PC-3 (cell line): ENCODE measurements around the gene TOPORS. TPM values are rescaled to one million over a fixed set of nuclear protein-coding genes. Genes with fewer than 3 reads are reported as not detected.
A peak's percentile ranks its signal among the peaks of the same experiment; 100 is the strongest.

ENCODE experiments used
- ATAC-seq: fragments of 200-7000 bp; cut with Tn5 transposase; 2 replicates; pipeline ENCODE4 v1.9.1; 2020; ENCODE audit warnings: mild to moderate bottlenecking, moderate library complexity
- BruUV-seq: library from RNA; stranded (reverse); fragments of 400-500 nt; replicated peaks from 2 replicates; lab custom pipeline; 2021; lab: Mats Ljungman, UMichigan
- CTCF ChIA-PET: fragments of 300-600 bp; sonication (Branson Sonifier 250); formaldehyde crosslinking; loops from one replicate; lab custom pipeline; 2022; ENCODE audit warnings: antibody characterized with exemption; lab: Charles Lee
- POLR2A ChIA-PET: fragments of 300-600 bp; sonication (Branson Sonifier 250); formaldehyde crosslinking; loops from one replicate; lab custom pipeline; 2022; ENCODE audit warnings: antibody characterized with exemption; ENCODE audit not compliant: unreplicated experiment; lab: Charles Lee
- DNase-seq: peaks from one replicate; pipeline ENCODE4 v3.0.0-alpha.2; 2015
- H2AFZ ChIP-seq: fragments of 300-600 bp; sonication (generic); 2 replicates; pipeline ENCODE4 v1.6.0; 2016; ENCODE audit warnings: antibody characterized with exemption, low read length
- H3F3A ChIP-seq: fragments of 300-600 bp; sonication (generic); one replicate; pipeline ENCODE4 v1.6.0; 2017; ENCODE audit warnings: antibody characterized with exemption, low read length, control low read depth, mild to moderate bottlenecking; ENCODE audit not compliant: unreplicated experiment
- H3K27ac ChIP-seq: fragments of 300-600 bp; sonication (generic); 2 replicates; pipeline ENCODE4 v1.5.1; 2016; ENCODE audit warnings: mild to moderate bottlenecking, low read length
- H3K27me3 ChIP-seq: fragments of 300-600 bp; sonication (generic); 2 replicates; pipeline ENCODE4 v1.6.1; 2016; ENCODE audit warnings: low read length, mixed read lengths
- H3K36me3 ChIP-seq: fragments of 300-600 bp; sonication (generic); 2 replicates; pipeline ENCODE4 v1.6.1; 2016; ENCODE audit warnings: low read depth, mixed run types, low read length, mixed read lengths
- H3K4me1 ChIP-seq: fragments of 300-600 bp; sonication (generic); 2 replicates; pipeline ENCODE4 v1.5.1; 2016; ENCODE audit warnings: low read length; ENCODE audit not compliant: insufficient read depth
- H3K4me2 ChIP-seq: fragments of 300-600 bp; sonication (generic); 2 replicates; pipeline ENCODE4 v1.6.0; 2016; ENCODE audit warnings: low read length
- H3K4me3 ChIP-seq: fragments of 300-600 bp; sonication (generic); 2 replicates; pipeline ENCODE4 v1.5.1; 2016; ENCODE audit warnings: mild to moderate bottlenecking, low read length, mixed read lengths
- H3K79me2 ChIP-seq: fragments of 300-600 bp; sonication (generic); 2 replicates; pipeline ENCODE4 v1.6.1; 2017; ENCODE audit warnings: low read length, mixed read lengths
- H3K9ac ChIP-seq: fragments of 300-600 bp; sonication (generic); 2 replicates; pipeline ENCODE4 v1.6.0; 2016; ENCODE audit warnings: mild to moderate bottlenecking, low read length
- H3K9me2 ChIP-seq: fragments of 300-600 bp; sonication (generic); replicated peaks from 2 replicates; pipeline ENCODE4 v1.6.1; 2016; ENCODE audit warnings: mixed run types, low read length, mixed read lengths
- H3K9me3 ChIP-seq: fragments of 300-600 bp; sonication (generic); 2 replicates; pipeline ENCODE4 v1.6.1; 2016; ENCODE audit warnings: low read length, mixed read lengths
- H4K20me1 ChIP-seq: fragments of 300-600 bp; sonication (generic); 2 replicates; pipeline ENCODE4 v1.6.1; 2016; ENCODE audit warnings: low read length, mixed read lengths
- EZH2 ChIP-seq: fragments of 300-600 bp; sonication (generic); IDR thresholded peaks from one replicate; pipeline ENCODE4 v1.6.1; 2017; ENCODE audit warnings: antibody characterized with exemption, mild to moderate bottlenecking, low read length; ENCODE audit not compliant: unreplicated experiment
- EZH2phosphoT487 ChIP-seq: fragments of 300-600 bp; sonication (generic); IDR thresholded peaks from 2 replicates; pipeline ENCODE4 v1.6.1; 2018; ENCODE audit warnings: mild to moderate bottlenecking, antibody characterized with exemption, low read length, borderline replicate concordance
- intact Hi-C: fragments of 100-400 bp; cut with micrococcal nuclease; formaldehyde crosslinking; loops from 2 replicates; pipeline ENCODE4 v1.9.0; 2023
- total RNA-seq: library from RNA; depleted of rRNA; stranded (reverse); fragments of >200 nt; gene quantifications from 2 replicates; pipeline ENCODE4 v1.2.3, GENCODE V29; 2014
- TF ChIP-seq, protein P1 (sequence below): fragments of 300-600 bp; sonication (generic); conservative IDR thresholded peaks from 2 replicates; pipeline ENCODE4 v1.5.1; 2017; ENCODE audit warnings: antibody characterized with exemption, low read depth, mild to moderate bottlenecking, low read length

The TOPORS gene
- total RNA-seq, 1 experiment from 2014 or later = 11.4 TPM

DNA sequence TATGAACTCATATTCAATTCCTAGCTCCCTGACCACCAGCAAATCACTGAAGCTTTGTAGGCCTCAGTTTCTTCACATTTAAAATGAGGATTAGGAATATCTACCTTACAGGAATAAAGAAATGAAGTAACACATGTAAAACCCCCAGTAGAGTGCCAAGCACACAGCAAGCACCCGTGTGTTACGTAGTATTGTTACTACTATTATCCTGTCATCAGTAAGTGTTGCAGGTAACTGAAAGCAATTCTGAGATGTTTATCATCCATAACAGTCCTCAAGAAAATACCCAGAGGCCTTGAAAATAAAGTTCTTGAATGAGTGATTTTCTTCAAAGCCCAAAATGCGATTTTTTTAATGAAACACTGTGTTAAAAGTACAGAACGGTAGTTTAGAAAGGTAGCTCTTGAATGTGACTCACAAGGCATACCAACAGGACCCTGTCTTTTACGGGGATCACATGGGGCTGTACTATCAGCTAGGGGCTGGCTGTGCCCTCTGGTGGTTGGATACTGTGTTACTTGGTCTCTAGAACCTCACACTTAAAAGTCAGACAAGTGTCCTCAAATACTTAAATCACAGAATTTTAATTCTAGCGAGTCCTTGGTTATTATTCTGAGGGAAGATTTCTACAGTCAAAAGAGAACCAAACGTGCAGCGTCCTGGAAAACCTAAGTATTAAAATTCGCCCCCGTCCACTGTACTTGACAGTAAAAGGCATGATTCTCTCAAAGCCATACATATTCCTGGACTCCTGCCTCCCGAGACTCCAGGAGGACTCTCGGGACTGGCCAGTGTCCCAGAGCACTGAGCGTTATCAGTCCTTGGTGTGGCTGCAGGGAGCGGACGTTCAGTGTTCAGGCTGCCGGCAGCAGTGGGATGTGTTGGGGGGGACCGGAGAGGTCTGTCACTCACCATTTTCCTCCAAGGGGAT lies 19.8 kb upstream of the TOPORS start:
- H4K20me1 ChIP-seq = peaks cover 10% of the 10 kb centered on the region; the same call in 1 of the 2 replicates
- H3F3A ChIP-seq = peaks cover 3% of the 10 kb centered on the region
- H3K4me3 ChIP-seq = peak overlapping the region; percentile 97
- H3K79me2 ChIP-seq = peaks cover 35% of the 10 kb centered on the region
- peak overlapping the region; percentile 87 for H3K4me2 ChIP-seq
- no peaks in the 10 kb centered on the region for H3K27me3 ChIP-seq
- TF ChIP-seq EZH2 = no peak
- TF ChIP-seq, protein P1, sequence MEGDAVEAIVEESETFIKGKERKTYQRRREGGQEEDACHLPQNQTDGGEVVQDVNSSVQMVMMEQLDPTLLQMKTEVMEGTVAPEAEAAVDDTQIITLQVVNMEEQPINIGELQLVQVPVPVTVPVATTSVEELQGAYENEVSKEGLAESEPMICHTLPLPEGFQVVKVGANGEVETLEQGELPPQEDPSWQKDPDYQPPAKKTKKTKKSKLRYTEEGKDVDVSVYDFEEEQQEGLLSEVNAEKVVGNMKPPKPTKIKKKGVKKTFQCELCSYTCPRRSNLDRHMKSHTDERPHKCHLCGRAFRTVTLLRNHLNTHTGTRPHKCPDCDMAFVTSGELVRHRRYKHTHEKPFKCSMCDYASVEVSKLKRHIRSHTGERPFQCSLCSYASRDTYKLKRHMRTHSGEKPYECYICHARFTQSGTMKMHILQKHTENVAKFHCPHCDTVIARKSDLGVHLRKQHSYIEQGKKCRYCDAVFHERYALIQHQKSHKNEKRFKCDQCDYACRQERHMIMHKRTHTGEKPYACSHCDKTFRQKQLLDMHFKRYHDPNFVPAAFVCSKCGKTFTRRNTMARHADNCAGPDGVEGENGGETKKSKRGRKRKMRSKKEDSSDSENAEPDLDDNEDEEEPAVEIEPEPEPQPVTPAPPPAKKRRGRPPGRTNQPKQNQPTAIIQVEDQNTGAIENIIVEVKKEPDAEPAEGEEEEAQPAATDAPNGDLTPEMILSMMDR = peak; percentile 77
- peak; percentile 92 for ATAC-seq
- POLR2A ChIA-PET = interaction anchor here (0.6 kb wide), 1 partner anchor 126 kb away, joined by 3 read pairs; no protein-coding TSS in a partner anchor
- CTCF ChIA-PET = interaction anchor here (0.5 to 1.4 kb wide), 6 partner anchors 17 to 193 kb away, joined by 3 to 16 read pairs (median 4); partner anchors contain the start of gene RIGI
- H2AFZ ChIP-seq = peak overlapping the region; percentile 98
- BruUV-seq = TSS peak; percentile 67
- H3K9me3 ChIP-seq = no peaks in the 10 kb centered on the region
- intact Hi-C loops = loop anchor here (1.0 to 5.0 kb wide), 4 partner anchors 19 to 193 kb away; partner anchors contain the start of gene RIGI
- peak overlapping the region; percentile 55 for H3K27ac ChIP-seq
- H3K4me1 ChIP-seq = peaks cover 17% of the 10 kb centered on the region
- peak overlapping the region; percentile 91 for H3K9ac ChIP-seq
- peak; percentile 70 for DNase-seq
- no peaks in the 10 kb centered on the region for H3K36me3 ChIP-seq
- no peaks in the 10 kb centered on the region for H3K9me2 ChIP-seq

DNA sequence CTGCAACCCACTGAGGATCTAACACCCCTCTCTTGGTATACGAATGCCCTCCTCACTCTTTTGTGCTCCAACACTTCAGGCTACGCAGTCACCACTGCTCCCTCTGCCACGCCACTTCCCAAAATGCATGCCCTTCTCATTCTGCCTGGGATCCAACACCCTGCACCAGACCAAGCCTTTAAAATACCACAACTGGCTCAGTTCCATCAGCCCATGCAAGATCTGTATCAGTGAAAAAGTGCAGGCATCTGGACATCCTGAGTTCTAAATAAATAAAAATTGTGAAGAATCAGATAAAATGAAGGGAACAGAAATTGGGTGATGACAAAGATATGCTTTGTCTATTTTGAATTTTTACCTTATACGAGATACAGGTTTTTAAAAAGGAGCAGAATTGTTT lies 17.9 kb upstream of the TOPORS start:
- no peaks in the 10 kb centered on the region for H3K9me2 ChIP-seq
- no peak overlapping the region for H3K4me3 ChIP-seq
- H3K27me3 ChIP-seq = no peaks in the 10 kb centered on the region
- H3K27ac ChIP-seq = no peak overlapping the region
- H3K4me1 ChIP-seq = peaks cover 17% of the 10 kb centered on the region
- ATAC-seq (no peak), DNase-seq (no peak)
- intact Hi-C loops = loop anchor here (5.0 kb wide), 1 partner anchor 138 kb away; no protein-coding TSS in a partner anchor
- TF ChIP-seq, protein P1 = no peak
- no peak for TF ChIP-seq EZH2phosphoT487
- no peak for TF ChIP-seq EZH2
- no peaks in the 10 kb centered on the region for H3K36me3 ChIP-seq
- no TSS peak for BruUV-seq
- H3F3A ChIP-seq = peaks cover 3% of the 10 kb centered on the region
- no peak overlapping the region for H3K4me2 ChIP-seq
- no peak overlapping the region for H2AFZ ChIP-seq
- CTCF ChIA-PET = no interaction called here
- H3K9me3 ChIP-seq = no peaks in the 10 kb centered on the region
- POLR2A ChIA-PET = no interaction called here
- H3K79me2 ChIP-seq = peaks cover 37% of the 10 kb centered on the region
- peaks cover 10% of the 10 kb centered on the region; the same call in 1 of the 2 replicates for H4K20me1 ChIP-seq
- no peak overlapping the region for H3K9ac ChIP-seq

DNA sequence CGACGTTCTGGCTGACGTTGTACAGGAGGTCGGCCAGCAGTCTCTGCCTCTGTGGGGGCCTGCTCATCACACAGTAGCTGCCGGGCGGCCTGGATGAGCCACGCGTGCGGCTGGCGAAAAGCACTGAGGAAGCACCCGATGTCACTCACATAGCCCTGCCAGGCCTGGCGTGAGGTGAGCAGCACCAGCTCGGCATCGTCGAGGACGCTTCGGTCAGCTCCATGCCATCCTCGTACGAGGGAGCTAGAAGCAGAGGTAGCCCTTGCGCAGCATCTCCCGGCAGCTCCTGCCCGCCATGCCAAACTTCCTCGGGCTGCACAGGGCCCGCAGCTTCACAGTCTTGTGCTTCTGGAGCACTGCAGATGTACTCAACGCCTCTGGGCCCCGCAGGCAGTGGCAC lies 14.4 kb upstream of the TOPORS start:
- H3K27me3 ChIP-seq = no peaks in the 10 kb centered on the region
- H2AFZ ChIP-seq = no peak overlapping the region
- H3K36me3 ChIP-seq = no peaks in the 10 kb centered on the region
- peaks cover 11% of the 10 kb centered on the region for H3K4me1 ChIP-seq
- H3K79me2 ChIP-seq = peaks cover 36% of the 10 kb centered on the region
- H3F3A ChIP-seq = no peaks in the 10 kb centered on the region
- POLR2A ChIA-PET = no interaction called here
- no peaks in the 10 kb centered on the region for H3K9me3 ChIP-seq
- peaks cover 10% of the 10 kb centered on the region; the same call in 1 of the 2 replicates for H4K20me1 ChIP-seq
- H3K9me2 ChIP-seq = no peaks in the 10 kb centered on the region
- no peak for DNase-seq
- ATAC-seq = no peak
- TF ChIP-seq, protein P1 = no peak
- no peak for TF ChIP-seq EZH2
- TF ChIP-seq EZH2phosphoT487 = no peak
- no peak overlapping the region for H3K27ac ChIP-seq
- H3K4me3 ChIP-seq = no peak overlapping the region
- BruUV-seq = no TSS peak
- no peak overlapping the region for H3K9ac ChIP-seq
- intact Hi-C loops = no loop called here
- CTCF ChIA-PET = no interaction called here
- no peak overlapping the region for H3K4me2 ChIP-seq
